HT1080 (cell line): ENCODE data around the gene BRINP3. TPM values are rescaled to one million over a fixed set of nuclear protein-coding genes. Genes with fewer than 3 reads are reported as not detected.

Experiments
- DNase-seq: peaks from one replicate; pipeline ENCODE4 v3.0.0-alpha.2; 2015; ENCODE audit warnings: low read depth
- total RNA-seq: library from RNA; depleted of rRNA; stranded (reverse); fragments of >200 nt; shearing (Covaris generic); gene quantifications from 2 replicates; pipeline ENCODE4 v1.2.3, GENCODE V29; 2014

The BRINP3 gene
- total RNA-seq, 1 experiment from 2014 or later, result not detected

DNA sequence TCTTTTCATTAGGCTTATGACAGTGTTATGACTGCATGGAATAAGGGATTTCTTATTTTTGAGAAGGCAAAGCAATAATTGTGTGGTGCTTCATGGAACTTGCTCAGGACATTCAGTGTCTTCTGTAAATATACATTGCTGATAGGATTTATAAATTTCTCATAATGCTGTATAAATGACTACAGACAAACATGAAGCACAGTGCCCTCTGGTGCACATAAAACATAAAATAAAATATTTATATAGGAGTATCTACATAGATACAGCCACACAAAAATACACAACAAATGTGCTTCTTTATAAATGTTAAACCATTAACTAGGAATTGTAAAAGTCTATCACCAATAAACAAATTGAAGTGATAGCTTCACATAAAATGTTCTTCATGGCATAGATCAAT lies 24.1 kb downstream of the BRINP3 start:
- no peak for DNase-seq

GRCh38 chr1:190452272-190452848 lies 25.3 kb downstream of the BRINP3 start:
- no peak for DNase-seq

DNA sequence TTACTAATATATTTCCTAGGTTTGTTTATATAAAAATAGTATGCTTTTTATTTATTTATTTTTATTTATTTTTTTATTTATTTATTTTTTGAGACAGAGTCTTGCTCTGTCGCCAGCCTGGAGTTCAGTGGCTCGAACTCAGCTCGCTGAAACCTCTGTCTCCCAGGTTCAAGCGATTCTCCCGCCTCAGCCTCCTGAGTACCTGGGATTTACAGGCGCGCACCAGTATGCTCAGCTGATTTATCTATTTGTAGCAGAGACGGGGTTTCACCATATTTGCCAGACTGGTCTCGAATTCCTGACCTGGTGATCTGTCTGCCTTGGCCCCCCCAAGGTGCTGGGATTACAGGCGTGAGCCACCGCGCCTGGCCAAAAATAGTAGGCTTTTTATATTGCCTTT lies 33.2 kb downstream of the BRINP3 start:
- DNase-seq, result no peak

DNA sequence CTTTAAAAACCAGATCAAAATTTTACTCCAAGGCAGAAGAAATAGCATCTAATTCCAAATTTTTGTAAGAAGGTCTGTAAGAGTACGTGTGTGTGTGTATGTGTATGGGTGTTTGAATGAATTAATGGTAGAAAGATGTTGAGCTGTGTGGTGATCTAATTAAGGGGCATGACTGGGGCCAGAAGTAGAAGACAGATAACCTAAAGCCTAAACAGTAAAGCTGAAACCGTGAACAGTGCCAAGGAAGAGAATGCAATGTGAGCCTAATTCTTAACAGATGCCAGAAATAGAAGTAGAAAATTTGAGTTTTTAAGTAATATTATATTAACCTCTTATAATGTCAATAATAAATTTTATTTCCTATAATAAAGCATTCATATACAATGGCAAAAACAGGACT lies 38.2 kb downstream of the BRINP3 start:
- no peak for DNase-seq

- DNase-seq, result peak; percentile 3
These were observed 41.0 kb downstream of the BRINP3 start for GRCh38 chr1:190436615-190437014.

DNA sequence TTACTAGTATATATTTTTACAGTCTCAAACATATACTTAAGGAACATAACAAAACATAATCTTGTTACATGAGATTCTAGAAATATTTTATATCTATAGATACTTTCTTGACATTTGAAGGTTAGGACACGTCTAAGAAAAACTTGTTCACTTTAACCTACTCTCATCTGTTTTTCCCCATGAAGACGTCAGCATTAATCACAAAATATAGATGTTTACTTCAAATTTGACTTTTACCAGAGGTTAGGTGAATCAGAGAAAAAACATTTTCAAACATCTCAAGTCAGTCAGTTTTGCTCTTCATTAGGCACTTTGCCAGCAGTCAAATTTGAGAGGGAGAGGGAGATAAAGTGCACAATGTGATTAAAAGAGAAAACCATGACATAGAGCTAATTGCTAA lies 47.7 kb downstream of the BRINP3 start:
- DNase-seq, result no peak

DNA sequence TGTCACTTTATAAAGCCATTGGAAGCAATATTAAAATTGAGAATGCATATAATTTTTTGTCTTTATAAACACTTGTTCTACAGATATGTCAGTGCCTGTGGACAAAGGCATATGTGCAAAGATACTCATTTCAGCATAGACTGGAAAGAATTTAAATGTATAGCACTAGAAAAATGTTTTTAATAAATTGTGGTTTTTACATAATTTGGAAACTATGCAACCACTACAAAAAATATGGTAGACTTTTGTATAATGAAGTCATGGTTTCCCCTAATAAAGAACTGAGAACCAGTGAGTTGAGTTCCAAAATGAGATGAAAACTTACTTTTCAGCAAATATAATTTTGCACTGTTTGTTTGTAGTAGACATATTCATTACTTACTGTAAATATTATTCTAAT lies 48.5 kb downstream of the BRINP3 start:
- DNase-seq, result no peak

GRCh38 chr1:190416239-190416638 lies 61.4 kb downstream of the BRINP3 start:
- no peak for DNase-seq

DNA sequence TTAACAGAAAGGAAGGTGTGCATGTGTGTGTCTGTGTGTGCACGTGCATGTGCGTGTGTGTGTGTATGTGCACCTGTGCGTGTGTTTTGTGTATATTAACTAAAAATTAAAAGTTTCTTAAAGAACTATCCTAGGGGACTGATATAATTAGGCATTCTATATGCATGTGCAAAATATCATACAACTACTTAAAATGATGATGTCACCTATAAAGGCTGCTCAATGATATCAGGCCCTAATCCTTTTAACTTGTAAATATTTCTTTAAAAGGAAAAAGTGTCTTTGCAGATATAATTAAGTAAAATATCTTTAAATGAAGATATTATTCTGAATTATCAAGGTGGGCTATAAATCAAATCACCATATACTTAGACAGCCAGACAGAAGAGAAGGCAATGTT lies 64.5 kb downstream of the BRINP3 start:
- no peak for DNase-seq

- no peak for DNase-seq
These were observed 74.3 kb downstream of the BRINP3 start for GRCh38 chr1:190403402-190403801.

DNA sequence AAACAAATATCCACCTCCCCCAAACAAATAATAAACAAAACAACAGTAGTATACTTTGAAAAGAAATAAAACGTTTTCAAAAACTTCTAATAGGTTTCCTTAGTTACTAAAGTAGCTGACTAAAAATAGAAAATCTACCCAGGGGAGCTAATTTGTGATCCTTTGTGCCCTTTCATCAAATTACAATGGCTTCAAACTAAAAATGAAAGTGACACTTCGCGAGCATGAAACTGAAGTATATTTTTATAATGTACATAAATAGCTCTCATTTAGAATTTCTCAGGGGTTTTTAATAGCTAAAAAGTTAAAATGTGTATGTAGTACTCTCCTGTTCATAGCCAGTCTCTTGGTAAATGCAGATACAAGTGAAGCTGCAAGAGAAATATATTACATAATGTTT lies 78.4 kb downstream of the BRINP3 start:
- no peak for DNase-seq

- DNase-seq, result no peak
These were observed 86.1 kb downstream of the BRINP3 start for GRCh38 chr1:190391582-190391981.

GRCh38 chr1:190377991-190378390 lies 99.7 kb downstream of the BRINP3 start:
- no peak for DNase-seq

DNA sequence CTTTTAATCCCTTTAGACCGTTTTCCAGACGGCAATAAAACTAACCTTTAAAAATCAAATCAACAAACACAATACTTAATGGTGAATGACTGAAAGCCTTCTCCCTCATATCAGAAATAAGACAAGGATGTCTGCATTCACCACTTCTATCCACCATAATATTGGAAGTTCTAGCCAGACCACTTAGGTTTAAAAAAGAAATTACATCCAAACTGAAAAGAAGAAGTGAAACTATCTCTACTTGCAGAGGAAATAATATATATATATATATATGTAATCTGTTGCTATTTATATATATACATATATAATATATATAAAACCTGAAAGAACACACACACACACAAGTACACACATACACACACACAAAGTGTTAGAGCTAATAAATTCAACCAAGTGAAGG lies 100.4 kb downstream of the BRINP3 start:
- no peak for DNase-seq

DNA sequence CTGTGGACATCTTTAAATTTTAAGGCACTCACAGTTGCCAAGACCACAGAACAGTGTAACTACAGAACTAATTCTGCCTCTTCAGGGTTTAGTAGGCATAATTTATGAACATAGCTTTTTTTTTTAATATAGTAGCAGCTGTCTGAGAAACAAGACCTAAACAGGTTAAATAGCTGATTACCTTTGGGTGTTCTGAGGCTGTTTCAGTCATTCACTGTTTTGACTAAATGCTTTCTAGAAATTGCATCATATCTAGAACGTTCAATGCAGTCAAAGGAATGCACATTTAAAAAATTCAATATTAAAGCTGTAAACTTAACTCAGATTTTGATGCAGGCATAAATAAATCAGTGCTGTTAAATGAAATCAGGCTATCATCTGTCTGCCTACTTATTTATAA lies 101.6 kb downstream of the BRINP3 start:
- DNase-seq, result no peak

- DNase-seq, result peak; percentile 19
These were observed 103.8 kb downstream of the BRINP3 start for GRCh38 chr1:190373705-190374336.

GRCh38 chr1:190367200-190367599 lies 110.5 kb downstream of the BRINP3 start:
- DNase-seq, result no peak

- no peak for DNase-seq
These were observed 112.4 kb downstream of the BRINP3 start for GRCh38 chr1:190365283-190365682.

DNA sequence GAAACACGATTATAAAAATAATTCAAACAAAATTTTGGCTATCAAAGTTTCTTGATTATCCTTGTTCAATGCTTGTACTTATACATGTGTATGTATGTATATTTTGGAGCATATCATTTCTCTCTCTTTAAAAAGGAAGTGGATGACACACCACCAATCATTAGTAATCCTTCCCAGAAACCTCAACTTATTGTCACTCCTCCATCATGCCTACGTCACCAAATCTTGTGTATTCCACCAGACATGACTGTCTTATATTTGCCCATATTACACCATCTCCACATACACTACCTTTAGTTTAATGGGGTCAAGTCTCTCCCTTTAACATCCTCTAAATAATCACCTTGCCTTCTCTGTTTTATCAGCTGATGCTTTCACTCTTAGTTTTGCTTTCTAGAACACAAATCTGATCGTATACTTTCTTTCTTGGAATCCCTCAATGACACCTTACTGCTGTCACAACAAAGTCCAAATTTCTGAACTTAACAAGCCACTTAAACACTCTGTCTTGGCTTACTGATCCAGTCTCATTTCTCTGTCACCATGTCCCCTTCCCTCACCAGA lies 124.0 kb downstream of the BRINP3 start:
- peak; percentile 58 for DNase-seq

DNA sequence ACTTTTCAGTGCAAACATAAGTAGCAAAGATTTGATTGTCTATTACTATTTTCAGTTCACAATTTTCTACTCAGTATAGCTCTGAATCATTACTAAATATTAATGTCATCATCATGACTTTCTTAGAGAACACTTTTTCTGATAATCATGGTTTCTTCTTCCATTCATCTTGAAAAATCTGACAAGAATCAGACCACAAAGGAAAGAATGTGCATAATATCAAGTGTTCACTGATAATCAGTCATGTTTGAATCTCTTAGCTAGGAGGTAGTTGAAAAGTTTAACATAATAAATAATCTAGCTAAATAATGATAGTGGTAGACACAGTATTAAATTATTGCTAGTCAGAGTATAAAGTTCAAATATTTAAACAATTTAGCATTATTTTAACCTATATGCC lies 133.2 kb downstream of the BRINP3 start:
- no peak for DNase-seq

DNA sequence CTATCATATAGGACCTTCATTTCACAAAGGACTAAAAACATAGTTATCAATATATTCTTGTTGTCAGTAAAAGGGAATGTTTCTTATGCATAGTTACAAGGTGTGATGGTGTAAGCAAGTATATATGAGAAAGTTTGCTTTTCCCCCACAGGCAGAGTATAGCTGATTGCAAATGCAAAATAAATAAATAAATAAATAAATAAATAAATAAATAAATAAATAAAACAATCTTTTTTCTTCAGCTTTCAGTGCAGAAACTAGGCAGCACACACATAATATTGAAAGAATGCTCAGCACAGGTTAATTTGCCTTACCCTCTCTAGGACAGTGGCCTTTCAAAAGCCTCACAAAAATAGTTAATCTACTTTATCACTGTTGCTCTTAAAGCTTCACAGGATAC lies 138.8 kb downstream of the BRINP3 start:
- no peak for DNase-seq

GRCh38 chr1:190328871-190329270 lies 148.8 kb downstream of the BRINP3 start:
- DNase-seq, result no peak

DNA sequence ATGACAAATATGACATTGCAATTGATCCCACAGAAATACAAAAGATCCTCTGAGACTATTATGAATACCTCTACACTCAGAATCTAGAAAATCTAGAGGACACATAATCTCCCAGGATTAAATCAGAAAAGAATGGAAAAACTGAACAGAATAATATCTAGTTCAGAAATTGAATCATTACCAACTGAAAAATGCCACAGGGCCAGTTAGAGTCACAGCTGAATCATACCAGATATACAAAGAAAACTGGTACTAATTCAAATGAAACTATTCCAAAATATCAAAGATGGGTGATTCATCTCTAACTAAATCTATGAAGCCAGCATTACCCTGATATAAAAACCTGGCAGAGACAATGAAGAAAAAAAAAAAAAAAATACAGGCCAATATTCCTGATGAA lies 149.3 kb downstream of the BRINP3 start:
- DNase-seq, result peak; percentile 32
